ENCODE data around the gene ABCC8. TPM values are rescaled to one million over a fixed set of nuclear protein-coding genes. Genes with fewer than 3 reads are reported as not detected.

Gene ABCC8
- total and polyA plus RNA-seq, 2 donors from 2014 or later, result 1.3 to 3.2 TPM

DNA sequence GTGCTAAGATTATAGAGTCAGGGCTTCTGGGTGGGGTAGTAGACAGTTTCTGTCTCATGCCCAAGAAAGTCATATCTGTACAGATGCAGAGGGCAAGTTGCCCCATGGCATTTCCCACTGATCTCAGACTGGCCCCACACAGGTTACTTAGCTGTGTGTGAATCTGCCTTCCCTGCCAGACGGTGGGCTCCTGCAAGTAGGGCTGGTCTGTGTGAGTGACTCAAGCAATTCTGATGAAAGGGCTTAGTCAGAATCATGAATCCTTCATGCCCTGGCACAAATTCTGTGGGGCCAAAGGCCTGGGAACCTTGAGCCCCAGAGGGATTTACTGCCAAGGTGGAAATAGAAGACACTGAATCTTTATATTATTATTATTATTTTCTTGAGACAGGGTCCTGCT lies 37.2 kb upstream of the ABCC8 start:
- FAIRE-seq (no peak), DNase-seq (no peak)
- no peaks in the 10 kb centered on the region for H3K27me3 ChIP-seq (ENCODE audit: control insufficient read depth, insufficient read depth, low read length)
- intact Hi-C loops (cut with DNase I), result no loop called here
- no peak overlapping the region for H3K9ac ChIP-seq (ENCODE audit: low read length in 3 of 3)
- H3K36me3 ChIP-seq (ENCODE audit: control insufficient read depth in 2 of 3, insufficient read depth in 3 of 3, low read length in 3 of 3), result peaks cover 0 to 4% (median 0%) of the 10 kb centered on the region in 3 donors
- H3K4me3 ChIP-seq (ENCODE audit: low read length in 3 of 3), result no peak overlapping the region
- TF ChIP-seq, protein P1, sequence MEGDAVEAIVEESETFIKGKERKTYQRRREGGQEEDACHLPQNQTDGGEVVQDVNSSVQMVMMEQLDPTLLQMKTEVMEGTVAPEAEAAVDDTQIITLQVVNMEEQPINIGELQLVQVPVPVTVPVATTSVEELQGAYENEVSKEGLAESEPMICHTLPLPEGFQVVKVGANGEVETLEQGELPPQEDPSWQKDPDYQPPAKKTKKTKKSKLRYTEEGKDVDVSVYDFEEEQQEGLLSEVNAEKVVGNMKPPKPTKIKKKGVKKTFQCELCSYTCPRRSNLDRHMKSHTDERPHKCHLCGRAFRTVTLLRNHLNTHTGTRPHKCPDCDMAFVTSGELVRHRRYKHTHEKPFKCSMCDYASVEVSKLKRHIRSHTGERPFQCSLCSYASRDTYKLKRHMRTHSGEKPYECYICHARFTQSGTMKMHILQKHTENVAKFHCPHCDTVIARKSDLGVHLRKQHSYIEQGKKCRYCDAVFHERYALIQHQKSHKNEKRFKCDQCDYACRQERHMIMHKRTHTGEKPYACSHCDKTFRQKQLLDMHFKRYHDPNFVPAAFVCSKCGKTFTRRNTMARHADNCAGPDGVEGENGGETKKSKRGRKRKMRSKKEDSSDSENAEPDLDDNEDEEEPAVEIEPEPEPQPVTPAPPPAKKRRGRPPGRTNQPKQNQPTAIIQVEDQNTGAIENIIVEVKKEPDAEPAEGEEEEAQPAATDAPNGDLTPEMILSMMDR (IDR thresholded peaks at IDR 0.05; ENCODE audit: borderline replicate concordance, extremely low read depth, insufficient read depth), result no peak
- peaks cover 0 to 9% (median 6%) of the 10 kb centered on the region in 3 donors for H3K4me1 ChIP-seq (ENCODE audit: control insufficient read depth in 2 of 3, insufficient read depth in 2 of 3, low read depth in 1 of 3, low read length in 3 of 3)
- H3K9me3 ChIP-seq (ENCODE audit: control insufficient read depth in 2 of 3, insufficient read depth in 1 of 3, low read length in 3 of 3), result no peaks in the 10 kb centered on the region
- H3K27ac ChIP-seq (ENCODE audit: low read depth in 2 of 2, low read length in 2 of 2), result no peak overlapping the region

DNA sequence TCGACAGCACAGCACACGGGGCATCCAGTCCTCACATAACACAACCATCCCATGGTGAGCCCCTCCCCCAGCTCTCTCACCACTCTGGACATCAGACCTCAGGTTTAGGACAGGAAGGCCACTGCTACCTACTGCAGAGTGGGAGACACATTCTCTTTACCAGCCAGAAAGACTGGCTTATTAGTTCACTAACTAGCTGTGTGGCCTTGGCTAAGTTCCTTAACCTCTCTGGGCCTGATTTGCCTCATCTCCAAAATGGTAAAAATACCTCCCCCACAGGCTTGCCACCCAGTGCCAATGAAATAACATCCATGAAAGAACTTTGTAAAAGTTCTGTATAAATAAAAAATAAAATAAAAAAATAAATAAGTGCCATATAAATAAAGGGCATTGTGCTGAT lies 35.5 kb upstream of the ABCC8 start:
- Histone ChIP-seq H3K9me3 (ENCODE audit: control insufficient read depth in 2 of 3, insufficient read depth in 1 of 3, low read length in 3 of 3) (no peaks in the 10 kb centered on the region), H3K27ac (ENCODE audit: low read depth in 2 of 2, low read length in 2 of 2) (no peak overlapping the region), H3K27me3 (ENCODE audit: control insufficient read depth, insufficient read depth, low read length) (no peaks in the 10 kb centered on the region), H3K9ac (ENCODE audit: low read length in 3 of 3) (no peak overlapping the region), H3K4me3 (ENCODE audit: low read length in 3 of 3) (no peak overlapping the region), H3K4me1 (ENCODE audit: control insufficient read depth in 2 of 3, insufficient read depth in 2 of 3, low read depth in 1 of 3, low read length in 3 of 3) (peaks cover 0 to 7% (median 0%) of the 10 kb centered on the region in 3 donors), H3K36me3 (ENCODE audit: control insufficient read depth in 2 of 3, insufficient read depth in 3 of 3, low read length in 3 of 3) (peaks cover 0 to 4% (median 0%) of the 10 kb centered on the region in 3 donors)
- TF ChIP-seq, protein P1 (IDR thresholded peaks at IDR 0.05; ENCODE audit: borderline replicate concordance, extremely low read depth, insufficient read depth), result no peak
- DNase-seq, result peak in 1 of 5 donors; percentile 14
- intact Hi-C loops (cut with DNase I), result no loop called here
- FAIRE-seq, result no peak

DNA sequence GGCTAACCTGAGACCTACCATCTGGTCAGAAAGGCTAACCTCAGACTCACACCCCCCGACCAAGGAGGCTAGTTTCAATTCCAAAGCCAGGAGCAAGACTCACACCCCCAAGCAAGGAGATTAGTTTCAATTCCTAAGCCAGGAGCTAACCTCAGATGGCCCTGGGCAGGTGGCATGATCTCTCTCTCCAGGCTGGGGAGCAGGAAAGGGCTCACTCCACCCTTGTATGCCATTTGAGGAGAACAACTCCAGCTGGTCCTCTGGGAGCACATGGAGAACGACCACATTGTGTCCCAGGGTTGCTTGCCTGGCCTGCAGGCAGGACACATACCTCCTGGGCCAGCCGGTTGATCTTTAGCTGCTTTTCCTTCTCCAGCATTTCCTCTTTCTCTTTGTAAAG lies 34.9 kb upstream of the ABCC8 start:
- Histone ChIP-seq H3K9ac (ENCODE audit: low read length in 3 of 3) (no peak overlapping the region), H3K36me3 (ENCODE audit: control insufficient read depth in 2 of 3, insufficient read depth in 3 of 3, low read length in 3 of 3) (peaks cover 0 to 4% (median 0%) of the 10 kb centered on the region in 3 donors), H3K4me3 (ENCODE audit: low read length in 3 of 3) (no peak overlapping the region), H3K27ac (ENCODE audit: low read depth in 2 of 2, low read length in 2 of 2) (no peak overlapping the region), H3K4me1 (ENCODE audit: control insufficient read depth in 2 of 3, insufficient read depth in 2 of 3, low read depth in 1 of 3, low read length in 3 of 3) (peaks cover 0 to 7% (median 0%) of the 10 kb centered on the region in 3 donors), H3K27me3 (ENCODE audit: control insufficient read depth, insufficient read depth, low read length) (no peaks in the 10 kb centered on the region), H3K9me3 (ENCODE audit: control insufficient read depth in 2 of 3, insufficient read depth in 1 of 3, low read length in 3 of 3) (no peaks in the 10 kb centered on the region)
- TF ChIP-seq, protein P1 (IDR thresholded peaks at IDR 0.05; ENCODE audit: borderline replicate concordance, extremely low read depth, insufficient read depth), result no peak
- intact Hi-C loops (cut with DNase I), result no loop called here
- DNase-seq (no peak), FAIRE-seq (no peak)

Measured in kidney (tissue), 14 donors.